Measurements from ENCODE around the gene DNLZ.

DNLZ gene

DNA sequence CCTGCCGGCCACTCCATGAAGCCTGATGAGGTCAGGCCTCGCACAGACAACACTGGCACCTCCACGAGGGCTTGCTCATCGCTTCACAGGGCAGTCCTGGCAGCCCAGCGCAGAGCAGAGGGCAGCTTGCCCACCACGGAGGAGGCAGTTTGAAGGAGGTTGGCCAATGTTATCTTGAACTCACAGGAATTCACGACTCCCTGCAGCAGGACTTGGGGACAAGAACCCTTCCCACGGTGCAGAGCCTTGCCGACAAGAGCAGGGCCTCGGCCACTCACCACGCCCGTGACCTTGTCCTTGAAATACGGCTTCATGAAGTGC is 31.4 kb upstream of the DNLZ start:
- no peak for DNase-seq (ENCODE audit: low read depth)
- no peak overlapping the region for H3K4me3 ChIP-seq (ENCODE audit: control insufficient read depth, low read depth, low read length)
- TF ChIP-seq, protein P1, sequence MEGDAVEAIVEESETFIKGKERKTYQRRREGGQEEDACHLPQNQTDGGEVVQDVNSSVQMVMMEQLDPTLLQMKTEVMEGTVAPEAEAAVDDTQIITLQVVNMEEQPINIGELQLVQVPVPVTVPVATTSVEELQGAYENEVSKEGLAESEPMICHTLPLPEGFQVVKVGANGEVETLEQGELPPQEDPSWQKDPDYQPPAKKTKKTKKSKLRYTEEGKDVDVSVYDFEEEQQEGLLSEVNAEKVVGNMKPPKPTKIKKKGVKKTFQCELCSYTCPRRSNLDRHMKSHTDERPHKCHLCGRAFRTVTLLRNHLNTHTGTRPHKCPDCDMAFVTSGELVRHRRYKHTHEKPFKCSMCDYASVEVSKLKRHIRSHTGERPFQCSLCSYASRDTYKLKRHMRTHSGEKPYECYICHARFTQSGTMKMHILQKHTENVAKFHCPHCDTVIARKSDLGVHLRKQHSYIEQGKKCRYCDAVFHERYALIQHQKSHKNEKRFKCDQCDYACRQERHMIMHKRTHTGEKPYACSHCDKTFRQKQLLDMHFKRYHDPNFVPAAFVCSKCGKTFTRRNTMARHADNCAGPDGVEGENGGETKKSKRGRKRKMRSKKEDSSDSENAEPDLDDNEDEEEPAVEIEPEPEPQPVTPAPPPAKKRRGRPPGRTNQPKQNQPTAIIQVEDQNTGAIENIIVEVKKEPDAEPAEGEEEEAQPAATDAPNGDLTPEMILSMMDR (conservative IDR thresholded peaks at IDR 0.05; ENCODE audit: control insufficient read depth, insufficient read depth, low read depth, low read length), result no peak

DNA sequence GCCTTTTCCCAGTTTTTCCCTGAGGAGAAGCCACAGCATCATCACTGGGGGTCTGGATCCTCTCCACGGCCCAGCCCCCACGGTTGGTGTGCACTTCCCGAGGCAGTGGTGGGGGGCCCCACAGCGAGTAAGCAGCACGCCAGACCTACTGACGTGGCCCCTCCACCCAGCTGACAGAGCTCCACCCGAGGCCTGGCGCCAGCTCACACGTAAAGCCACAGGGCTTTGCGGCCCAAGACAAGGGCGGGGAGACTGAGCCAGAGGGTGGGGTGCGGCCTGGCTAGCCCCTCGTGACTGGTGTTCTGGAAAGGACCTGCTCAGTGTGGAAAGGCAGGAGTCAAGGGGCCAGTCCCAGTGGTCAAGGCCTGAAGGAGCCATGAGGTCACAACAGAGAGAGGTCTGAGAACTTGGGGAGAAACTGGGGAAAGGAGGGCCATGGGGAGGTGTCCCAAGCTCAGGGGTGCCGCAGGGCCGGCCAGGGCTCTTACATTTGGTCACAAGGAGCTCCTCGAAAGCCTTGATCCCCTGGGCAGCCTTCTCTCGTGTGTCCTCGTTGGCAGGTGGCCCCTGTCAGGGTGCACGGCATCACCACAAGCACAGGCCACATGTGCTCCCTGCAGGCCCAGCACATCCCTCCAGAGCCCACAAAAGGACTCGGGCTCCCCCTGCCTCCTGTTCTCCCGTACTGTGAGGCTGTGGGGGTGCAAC is 30.9 kb upstream of the DNLZ start:
- H3K4me3 ChIP-seq (ENCODE audit: control insufficient read depth, low read depth, low read length), result no peak overlapping the region
- DNase-seq (ENCODE audit: low read depth), result no peak
- TF ChIP-seq, protein P1 (conservative IDR thresholded peaks at IDR 0.05; ENCODE audit: control insufficient read depth, insufficient read depth, low read depth, low read length), result no peak

DNA sequence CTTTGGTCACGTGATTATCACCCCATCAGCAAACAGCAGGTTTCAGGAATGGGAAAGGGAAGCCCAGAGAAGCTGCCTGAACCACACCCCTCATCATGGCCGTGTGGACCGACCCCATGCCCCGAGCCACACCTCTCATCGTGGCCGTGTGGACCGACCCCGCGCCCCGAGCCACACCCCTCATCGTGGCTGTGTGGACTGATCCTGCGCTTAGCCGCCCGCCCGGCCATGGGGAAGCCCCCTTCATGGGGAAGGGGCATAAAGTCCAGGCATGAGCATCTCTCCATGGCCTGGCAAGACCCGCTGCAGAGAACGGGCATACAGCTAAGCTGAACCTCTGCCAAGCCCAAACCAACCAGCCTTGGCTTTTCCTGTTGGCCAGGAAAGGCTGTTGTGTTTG is 30.0 kb upstream of the DNLZ start:
- no peak overlapping the region for H3K4me3 ChIP-seq (ENCODE audit: control insufficient read depth, low read depth, low read length)
- DNase-seq (ENCODE audit: low read depth), result no peak
- TF ChIP-seq, protein P1 (conservative IDR thresholded peaks at IDR 0.05; ENCODE audit: control insufficient read depth, insufficient read depth, low read depth, low read length), result no peak

DNA sequence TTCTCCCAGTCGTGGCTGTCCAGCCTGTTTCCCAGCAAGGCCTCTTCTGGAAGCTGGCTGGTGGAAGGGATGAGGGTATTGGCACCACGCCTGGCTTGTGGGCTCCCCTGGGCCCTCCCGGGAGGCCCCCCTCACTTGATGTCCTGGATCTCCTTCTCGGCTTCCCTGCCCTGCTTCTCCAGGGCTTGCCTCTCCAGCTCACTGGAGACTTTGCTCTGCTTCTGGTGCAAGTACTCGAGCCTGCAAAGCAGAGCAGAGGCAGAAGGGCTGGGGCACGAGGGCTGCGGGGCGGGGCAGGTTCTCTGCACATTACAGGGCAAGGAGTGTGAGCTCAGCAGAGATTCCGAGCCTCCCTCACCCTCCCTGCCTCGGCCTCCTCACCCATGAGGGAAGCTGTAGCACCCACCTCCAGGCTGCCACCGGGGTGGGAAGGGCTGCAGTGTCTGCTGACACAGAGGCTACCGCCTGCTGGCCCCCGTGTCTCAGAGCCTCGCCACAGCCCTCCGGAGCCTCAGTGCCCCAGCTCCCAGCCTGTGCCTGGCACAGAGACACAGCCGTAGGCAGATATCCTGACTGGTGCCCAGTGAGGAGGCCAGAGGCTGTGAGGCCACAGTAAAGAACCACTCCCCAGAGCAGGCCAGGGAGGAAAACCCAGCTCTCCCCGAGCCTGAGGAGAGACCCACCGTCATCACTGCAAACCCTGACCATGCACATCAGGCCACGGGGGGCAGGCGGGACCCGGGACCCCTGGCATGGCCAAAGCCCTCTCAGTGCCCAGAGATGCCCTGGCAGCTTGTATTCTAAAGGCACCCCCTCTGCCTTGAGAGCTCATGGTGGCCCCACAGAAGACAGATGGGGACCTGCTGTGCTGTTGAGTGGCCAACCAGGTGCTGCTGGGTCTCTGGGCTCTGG is 29.2 kb upstream of the DNLZ start:
- TF ChIP-seq, protein P1 (conservative IDR thresholded peaks at IDR 0.05; ENCODE audit: control insufficient read depth, insufficient read depth, low read depth, low read length), result no peak
- no peak overlapping the region for H3K4me3 ChIP-seq (ENCODE audit: control insufficient read depth, low read depth, low read length)
- DNase-seq (ENCODE audit: low read depth), result peak; percentile 34

DNA sequence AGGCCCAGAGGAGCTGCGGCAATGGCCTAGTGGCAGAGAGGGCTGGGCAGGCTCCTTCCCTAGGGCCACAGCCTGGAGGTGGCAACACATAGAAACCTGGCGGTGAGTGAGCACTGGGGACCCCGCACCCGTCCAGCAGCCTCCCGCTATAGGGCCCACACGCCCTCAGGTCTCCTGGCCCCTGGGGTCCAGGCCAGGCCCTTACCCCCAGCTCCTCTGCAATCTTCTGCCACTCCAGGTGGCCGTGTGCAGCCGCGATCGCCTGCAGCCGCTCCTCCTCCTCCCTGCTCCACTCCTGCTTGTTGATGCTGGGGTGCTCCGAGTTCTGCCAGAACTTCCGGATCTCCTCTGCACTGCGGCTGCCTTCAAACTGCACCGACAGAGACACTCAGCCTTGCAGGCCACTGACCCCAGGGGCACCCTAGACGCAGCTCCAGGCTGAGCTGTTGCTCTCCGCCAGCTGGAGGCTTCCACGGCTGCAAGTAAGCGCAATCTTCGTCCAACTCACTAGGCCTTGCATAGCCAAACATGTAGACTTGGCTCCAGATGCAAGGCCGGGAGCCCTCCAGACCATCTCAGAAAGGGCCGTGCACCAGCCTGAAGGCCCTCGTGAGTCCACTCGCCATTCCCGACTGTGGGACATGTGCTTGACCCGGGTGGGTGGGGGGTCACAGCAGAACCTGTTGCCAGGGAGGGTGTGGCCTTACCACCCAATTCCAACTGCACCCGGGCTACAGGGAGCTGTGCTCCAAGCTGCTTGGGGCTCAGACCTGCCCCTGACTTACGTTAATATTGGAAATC is 28.4 kb upstream of the DNLZ start:
- DNase-seq (ENCODE audit: low read depth), result no peak
- H3K4me3 ChIP-seq (ENCODE audit: control insufficient read depth, low read depth, low read length), result no peak overlapping the region

DNA sequence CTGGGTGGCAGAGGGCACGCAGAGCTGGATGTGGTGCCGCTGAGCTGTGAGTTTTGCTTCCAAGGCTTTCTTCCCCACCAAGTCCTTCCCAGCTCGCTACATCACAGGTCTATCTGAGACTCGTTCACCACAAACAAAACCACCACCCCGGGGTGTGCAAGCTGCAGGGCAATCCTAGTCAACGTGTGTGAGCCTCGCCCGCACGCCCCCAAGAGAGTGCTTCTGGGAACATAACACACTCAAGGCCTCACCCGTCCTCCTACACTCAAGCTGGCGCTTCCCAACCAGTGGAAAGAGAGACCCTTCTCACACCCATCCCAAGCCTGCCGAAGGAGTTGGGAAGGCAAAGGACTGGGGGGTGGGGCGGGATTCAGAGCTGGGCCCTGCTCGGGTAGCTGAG is 25.9 kb upstream of the DNLZ start:
- DNase-seq (ENCODE audit: low read depth), result no peak
- TF ChIP-seq, protein P1 (conservative IDR thresholded peaks at IDR 0.05; ENCODE audit: control insufficient read depth, insufficient read depth, low read depth, low read length), result no peak
- H3K4me3 ChIP-seq (ENCODE audit: control insufficient read depth, low read depth, low read length), result no peak overlapping the region

More for the DNA sequence above, 28.4 kb upstream of the DNLZ start:
- TF ChIP-seq, protein P1 (conservative IDR thresholded peaks at IDR 0.05; ENCODE audit: control insufficient read depth, insufficient read depth, low read depth, low read length), result no peak
